Measurements from ENCODE around the gene C1orf116. TPM values are rescaled to one million over a fixed set of nuclear protein-coding genes. Genes with fewer than 3 reads are reported as not detected.

Gene C1orf116
- total RNA-seq, 3 donors from 2014 or later: under 0.01 to 22.2 (median 5.6) TPM

GRCh38 chr1:207010726-207011125 lies 21.8 kb downstream of the C1orf116 start:
- intact Hi-C loops (cut with DNase I; ENCODE audit: low total_unique reads): no loop called here
- TF ChIP-seq POLR2AphosphoS5 (IDR thresholded peaks at IDR 0.05) (no peak), POLR2A (IDR thresholded peaks at IDR 0.05) (no peak), CTCF (IDR thresholded peaks at IDR 0.05) (no peak)
- no peak for DNase-seq (ENCODE audit: low spot score in 2 of 2)
- peaks cover 0 to 19% of the 10 kb centered on the region in 2 donors for H3K9me3 ChIP-seq
- H3K4me1 ChIP-seq: peaks cover 0 to 4% of the 10 kb centered on the region in 2 donors
- no peaks in the 10 kb centered on the region for H3K27me3 ChIP-seq
- H3K36me3 ChIP-seq: no peaks in the 10 kb centered on the region
- peak overlapping the region in 1 of 2 donors; percentile 95 for H3K27ac ChIP-seq
- H3K4me3 ChIP-seq: no peak overlapping the region

GRCh38 chr1:207009945-207010344 lies 22.6 kb downstream of the C1orf116 start:
- H3K27ac ChIP-seq: peak overlapping the region in 1 of 2 donors; percentile 95

GRCh38 chr1:207009182-207009850 lies 23.2 kb downstream of the C1orf116 start:
- TF ChIP-seq CTCF (IDR thresholded peaks at IDR 0.05) (no peak), POLR2AphosphoS5 (IDR thresholded peaks at IDR 0.05) (no peak), POLR2A (IDR thresholded peaks at IDR 0.05) (no peak)
- no peak for DNase-seq (ENCODE audit: low spot score in 2 of 2)
- no peaks in the 10 kb centered on the region for H3K27me3 ChIP-seq
- no peak overlapping the region for H3K4me3 ChIP-seq
- intact Hi-C loops (cut with DNase I; ENCODE audit: low total_unique reads): no loop called here
- H3K4me1 ChIP-seq: peaks cover 0 to 4% of the 10 kb centered on the region in 2 donors
- H3K27ac ChIP-seq: peak overlapping the region; percentile 90 to 95
- peaks cover 0 to 19% of the 10 kb centered on the region in 2 donors for H3K9me3 ChIP-seq
- no peaks in the 10 kb centered on the region for H3K36me3 ChIP-seq

More at GRCh38 chr1:207009945-207010344, 22.6 kb downstream of the C1orf116 start:
- peaks cover 0 to 4% of the 10 kb centered on the region in 2 donors for H3K4me1 ChIP-seq
- no peak for TF ChIP-seq CTCF (IDR thresholded peaks at IDR 0.05)
- TF ChIP-seq POLR2AphosphoS5 (IDR thresholded peaks at IDR 0.05): no peak
- no peak for TF ChIP-seq POLR2A (IDR thresholded peaks at IDR 0.05)
- DNase-seq (ENCODE audit: low spot score in 2 of 2): no peak
- no peaks in the 10 kb centered on the region for H3K27me3 ChIP-seq
- H3K9me3 ChIP-seq: peaks cover 0 to 19% of the 10 kb centered on the region in 2 donors
- intact Hi-C loops (cut with DNase I; ENCODE audit: low total_unique reads): no loop called here
- no peaks in the 10 kb centered on the region for H3K36me3 ChIP-seq
- no peak overlapping the region for H3K4me3 ChIP-seq

- H3K4me3 ChIP-seq: peak overlapping the region in 1 of 3 donors; percentile 13
- peak in 1 of 2 donors; percentile 94 for DNase-seq (ENCODE audit: low spot score in 2 of 2)
- no peaks in the 10 kb centered on the region for H3K27me3 ChIP-seq
- H3K9me3 ChIP-seq: peaks cover 0 to 19% of the 10 kb centered on the region in 2 donors
- H3K27ac ChIP-seq: peak overlapping the region; percentile 90 to 95
- H3K36me3 ChIP-seq: no peaks in the 10 kb centered on the region
- H3K4me1 ChIP-seq: peaks cover 0 to 4% of the 10 kb centered on the region in 2 donors
- intact Hi-C loops (cut with DNase I; ENCODE audit: low total_unique reads): no loop called here
- TF ChIP-seq CTCF (IDR thresholded peaks at IDR 0.05): no peak
- TF ChIP-seq POLR2A (IDR thresholded peaks at IDR 0.05): no peak
- TF ChIP-seq POLR2AphosphoS5 (IDR thresholded peaks at IDR 0.05): peak in 1 of 3 donors; percentile 44
Measured at GRCh38 chr1:207007352-207008033, 25.1 kb downstream of the C1orf116 start.

DNA sequence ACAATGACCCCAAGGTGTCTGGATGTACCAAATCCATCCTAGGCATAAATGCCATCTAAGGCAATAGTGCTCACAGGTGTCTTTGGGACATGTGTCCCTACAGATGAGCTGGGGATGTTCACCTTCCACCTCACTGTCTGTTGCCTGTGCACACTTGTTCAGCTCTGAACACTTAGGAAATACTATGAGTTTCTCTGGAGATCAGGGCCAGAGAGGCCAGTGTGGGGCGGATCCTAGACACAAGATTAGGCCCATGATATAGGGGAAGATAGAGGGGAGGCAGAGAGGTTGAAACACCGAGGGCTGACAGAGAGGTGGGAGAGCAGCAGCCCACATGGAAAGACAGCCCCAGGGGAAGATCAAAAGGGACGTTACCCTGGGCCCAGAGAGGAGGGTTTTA lies 25.6 kb downstream of the C1orf116 start:
- peak overlapping the region; percentile 90 to 95 for H3K27ac ChIP-seq
- H3K36me3 ChIP-seq: no peaks in the 10 kb centered on the region
- peak overlapping the region in 1 of 3 donors; percentile 13 for H3K4me3 ChIP-seq
- intact Hi-C loops (cut with DNase I; ENCODE audit: low total_unique reads): no loop called here
- TF ChIP-seq POLR2AphosphoS5 (IDR thresholded peaks at IDR 0.05) (no peak), CTCF (IDR thresholded peaks at IDR 0.05) (no peak), POLR2A (IDR thresholded peaks at IDR 0.05) (no peak)
- no peaks in the 10 kb centered on the region for H3K27me3 ChIP-seq
- DNase-seq (ENCODE audit: low spot score in 2 of 2): no peak
- peaks cover 0 to 4% of the 10 kb centered on the region in 2 donors for H3K4me1 ChIP-seq
- H3K9me3 ChIP-seq: peaks cover 0 to 19% of the 10 kb centered on the region in 2 donors

Measured in breast epithelium (tissue), 4 donors.